ENCODE data around the gene ITPR2.

The ITPR2 gene

GRCh38 chr12:26701604-26702215 is 131.3 kb downstream of the ITPR2 start:
- DNase-seq (ENCODE audit: low spot score) (no peak), ATAC-seq (ENCODE audit: low read depth) (no peak; the same call in 2 of the 3 replicates)
- no peaks in the 10 kb centered on the region for H3K27me3 ChIP-seq (ENCODE audit: insufficient read depth, poor library complexity, severe bottlenecking)
- peaks cover 15% of the 10 kb centered on the region for H3K4me1 ChIP-seq (ENCODE audit: insufficient read depth, poor library complexity, severe bottlenecking)
- H3K9me3 ChIP-seq (ENCODE audit: severe bottlenecking): no peaks in the 10 kb centered on the region
- no peak overlapping the region for H3K4me3 ChIP-seq (ENCODE audit: severe bottlenecking)
- H3K27ac ChIP-seq (ENCODE audit: poor library complexity, severe bottlenecking): no peak overlapping the region
- H3K36me3 ChIP-seq (ENCODE audit: low read depth): no peaks in the 10 kb centered on the region
- TF ChIP-seq CTCF (IDR thresholded peaks at IDR 0.05; ENCODE audit: poor library complexity, severe bottlenecking): peak; percentile 69

- no peak for ATAC-seq (ENCODE audit: low read depth)
- H3K27me3 ChIP-seq (ENCODE audit: insufficient read depth, poor library complexity, severe bottlenecking): no peaks in the 10 kb centered on the region
- no peaks in the 10 kb centered on the region for H3K36me3 ChIP-seq (ENCODE audit: low read depth)
Observed at GRCh38 chr12:26700430-26700829, 132.6 kb downstream of the ITPR2 start.

GRCh38 chr12:26699237-26699636 is 133.8 kb downstream of the ITPR2 start:
- no peaks in the 10 kb centered on the region for H3K27me3 ChIP-seq (ENCODE audit: insufficient read depth, poor library complexity, severe bottlenecking)
- H3K36me3 ChIP-seq (ENCODE audit: low read depth): no peaks in the 10 kb centered on the region
- ATAC-seq (ENCODE audit: low read depth): peak; percentile 76; the same call in 2 of the 3 replicates
- no peak for DNase-seq (ENCODE audit: low spot score)
- H3K4me3 ChIP-seq (ENCODE audit: severe bottlenecking): no peak overlapping the region
- no peaks in the 10 kb centered on the region for H3K9me3 ChIP-seq (ENCODE audit: severe bottlenecking)
- H3K27ac ChIP-seq (ENCODE audit: poor library complexity, severe bottlenecking): peak overlapping the region; percentile 12
- H3K4me1 ChIP-seq (ENCODE audit: insufficient read depth, poor library complexity, severe bottlenecking): peaks cover 16% of the 10 kb centered on the region
- no peak for TF ChIP-seq CTCF (IDR thresholded peaks at IDR 0.05; ENCODE audit: poor library complexity, severe bottlenecking)

More at GRCh38 chr12:26700430-26700829, 132.6 kb downstream of the ITPR2 start:
- Histone ChIP-seq H3K9me3 (ENCODE audit: severe bottlenecking) (no peaks in the 10 kb centered on the region), H3K4me3 (ENCODE audit: severe bottlenecking) (no peak overlapping the region), H3K27ac (ENCODE audit: poor library complexity, severe bottlenecking) (no peak overlapping the region), H3K4me1 (ENCODE audit: insufficient read depth, poor library complexity, severe bottlenecking) (peaks cover 16% of the 10 kb centered on the region)
- TF ChIP-seq CTCF (IDR thresholded peaks at IDR 0.05; ENCODE audit: poor library complexity, severe bottlenecking): no peak
- no peak for DNase-seq (ENCODE audit: low spot score)

- Histone ChIP-seq H3K27ac (ENCODE audit: poor library complexity, severe bottlenecking) (peak overlapping the region; percentile 12), H3K4me3 (ENCODE audit: severe bottlenecking) (no peak overlapping the region), H3K36me3 (ENCODE audit: low read depth) (no peaks in the 10 kb centered on the region), H3K4me1 (ENCODE audit: insufficient read depth, poor library complexity, severe bottlenecking) (peaks cover 16% of the 10 kb centered on the region), H3K27me3 (ENCODE audit: insufficient read depth, poor library complexity, severe bottlenecking) (no peaks in the 10 kb centered on the region), H3K9me3 (ENCODE audit: severe bottlenecking) (no peaks in the 10 kb centered on the region)
- ATAC-seq (ENCODE audit: low read depth): no peak
- TF ChIP-seq CTCF (IDR thresholded peaks at IDR 0.05; ENCODE audit: poor library complexity, severe bottlenecking): no peak
- DNase-seq (ENCODE audit: low spot score): no peak
Observed at GRCh38 chr12:26698186-26698585, 134.8 kb downstream of the ITPR2 start.

- TF ChIP-seq CTCF (IDR thresholded peaks at IDR 0.05; ENCODE audit: poor library complexity, severe bottlenecking): no peak
- ATAC-seq (ENCODE audit: low read depth) (no peak), DNase-seq (ENCODE audit: low spot score) (no peak)
- H3K27me3 ChIP-seq (ENCODE audit: insufficient read depth, poor library complexity, severe bottlenecking): no peaks in the 10 kb centered on the region
- no peaks in the 10 kb centered on the region for H3K9me3 ChIP-seq (ENCODE audit: severe bottlenecking)
- H3K4me3 ChIP-seq (ENCODE audit: severe bottlenecking): no peak overlapping the region
- H3K27ac ChIP-seq (ENCODE audit: poor library complexity, severe bottlenecking): no peak overlapping the region
- no peaks in the 10 kb centered on the region for H3K36me3 ChIP-seq (ENCODE audit: low read depth)
- H3K4me1 ChIP-seq (ENCODE audit: insufficient read depth, poor library complexity, severe bottlenecking): peaks cover 16% of the 10 kb centered on the region
Observed at GRCh38 chr12:26697217-26697616, 135.8 kb downstream of the ITPR2 start.
